HEK293 (cell line): Measurements from ENCODE around the gene DDC.
A peak's percentile ranks its signal among the peaks of the same experiment; 100 is the strongest.

Source experiments
- CTCF ChIA-PET: fragments of 350-600 bp; formaldehyde crosslinking; extraction: SDS; loops from one replicate; lab custom pipeline; 2021; ENCODE audit warnings: antibody characterized with exemption; lab: Yijun Ruan, JAX
- POLR2A ChIA-PET: fragments of 300-600 bp; formaldehyde crosslinking; extraction: SDS; loops from one replicate; lab custom pipeline; 2020; ENCODE audit warnings: antibody characterized with exemption, inconsistent platforms; lab: Yijun Ruan, JAX
- H3K27ac ChIP-seq: fragments of 200-500 bp; sonication (Bioruptor generic); 2 replicates; pipeline ENCODE4 v1.5.1; 2014; ENCODE audit warnings: low read depth, low read length, control low read depth, inconsistent platforms; ENCODE audit errors: extremely low read depth
- H3K36me3 ChIP-seq, 2 experiments: fragments of 200-500 bp in 1 of 2; sonication (Bioruptor generic) in 1 of 2; 1 replicate in 1 of 2; 2 replicates in 1 of 2; pipeline ENCODE4 v1.5.1; 2014 to 2017; ENCODE audit warnings: inconsistent platforms in 2 of 2, low read length in 2 of 2; ENCODE audit not compliant: control insufficient read depth in 2 of 2, insufficient read depth in 1 of 2
- H3K4me1 ChIP-seq: fragments of 200-500 bp; sonication (Bioruptor generic); 2 replicates; pipeline ENCODE4 v1.5.1; 2014; ENCODE audit warnings: mild to moderate bottlenecking, low read length, inconsistent platforms; ENCODE audit not compliant: control insufficient read depth, insufficient read depth
- H3K4me3 ChIP-seq: 2 replicates; pipeline ENCODE4 v1.5.1; 2011; ENCODE audit warnings: low read depth, mild to moderate bottlenecking, control low read depth, low read length, moderate library complexity
- H3K9me3 ChIP-seq: fragments of 200-500 bp; sonication (Bioruptor generic); 2 replicates; pipeline ENCODE4 v1.5.1; 2014; ENCODE audit warnings: low read depth, low read length, inconsistent platforms; ENCODE audit not compliant: control insufficient read depth, insufficient read depth
- KLF16 ChIP-seq: fragments of 450-650 bp; formaldehyde crosslinking; IDR thresholded peaks from 2 replicates; pipeline ENCODE4 v1.5.1; 2017; ENCODE audit warnings: missing biosample characterization, missing genetic modification characterization
- KLF8 ChIP-seq: fragments of 450-650 bp; formaldehyde crosslinking; IDR thresholded peaks from 2 replicates; pipeline ENCODE4 v1.5.1; 2016; ENCODE audit warnings: missing biosample characterization, missing genetic modification characterization
- PATZ1 ChIP-seq: fragments of 450-650 bp; formaldehyde crosslinking; IDR thresholded peaks from 2 replicates; pipeline ENCODE4 v1.5.1; 2016; ENCODE audit warnings: missing biosample characterization, missing genetic modification characterization
- SETDB1 ChIP-seq: IDR thresholded peaks from one replicate; pipeline ENCODE4 v1.6.1; 2017; ENCODE audit warnings: mild to moderate bottlenecking, low read length, moderate library complexity, mixed read lengths; ENCODE audit not compliant: insufficient read length
- ZBTB1 ChIP-seq: fragments of 450-650 bp; formaldehyde crosslinking; IDR thresholded peaks from 2 replicates; pipeline ENCODE4 v1.5.1; 2016; ENCODE audit warnings: missing biosample characterization, missing genetic modification characterization
- ZBTB8A ChIP-seq: fragments of 450-650 bp; formaldehyde crosslinking; IDR thresholded peaks from 2 replicates; pipeline ENCODE4 v1.5.1; 2016; ENCODE audit warnings: missing biosample characterization, missing genetic modification characterization
- ZFP41 ChIP-seq: fragments of 450-650 bp; formaldehyde crosslinking; IDR thresholded peaks from 2 replicates; pipeline ENCODE4 v1.5.1; 2016; ENCODE audit warnings: missing biosample characterization, missing genetic modification characterization, borderline replicate concordance
- ZNF18 ChIP-seq: fragments of 450-650 bp; formaldehyde crosslinking; IDR thresholded peaks from 2 replicates; pipeline ENCODE4 v1.5.1; 2016; ENCODE audit warnings: missing biosample characterization, missing genetic modification characterization
- ZNF23 ChIP-seq: fragments of 450-650 bp; formaldehyde crosslinking; IDR thresholded peaks from 2 replicates; pipeline ENCODE4 v1.5.1; 2016; ENCODE audit warnings: missing biosample characterization, missing genetic modification characterization, borderline replicate concordance
- ZNF24 ChIP-seq: fragments of 450-650 bp; formaldehyde crosslinking; IDR thresholded peaks from 2 replicates; pipeline ENCODE4 v1.5.1; 2016; ENCODE audit warnings: missing biosample characterization, missing genetic modification characterization
- ZNF280D ChIP-seq: fragments of 450-650 bp; formaldehyde crosslinking; IDR thresholded peaks from 2 replicates; pipeline ENCODE4 v1.5.1; 2016; ENCODE audit warnings: missing biosample characterization, missing genetic modification characterization
- ZNF292 ChIP-seq: fragments of 450-650 bp; formaldehyde crosslinking; IDR thresholded peaks from 2 replicates; pipeline ENCODE4 v1.5.1; 2016; ENCODE audit warnings: low read depth, missing biosample characterization, missing genetic modification characterization, borderline replicate concordance
- ZNF416 ChIP-seq: fragments of 450-650 bp; formaldehyde crosslinking; IDR thresholded peaks from 2 replicates; pipeline ENCODE4 v1.5.1; 2016; ENCODE audit warnings: missing biosample characterization, missing genetic modification characterization
- ZNF426 ChIP-seq: fragments of 450-650 bp; formaldehyde crosslinking; IDR thresholded peaks from 2 replicates; pipeline ENCODE4 v1.5.1; 2017; ENCODE audit warnings: missing biosample characterization, missing genetic modification characterization, mild to moderate bottlenecking, inconsistent platforms, moderate library complexity
- ZNF518A ChIP-seq: fragments of 450-650 bp; formaldehyde crosslinking; conservative IDR thresholded peaks from 2 replicates; pipeline ENCODE4 v1.5.1; 2016; ENCODE audit warnings: low read depth, missing biosample characterization, missing genetic modification characterization
- ZNF596 ChIP-seq: fragments of 450-650 bp; IDR thresholded peaks from 2 replicates; pipeline ENCODE4 v1.5.0; 2018; ENCODE audit warnings: missing biosample characterization, mild to moderate bottlenecking, missing genetic modification characterization, moderate library complexity
- ZNF639 ChIP-seq: fragments of 450-650 bp; formaldehyde crosslinking; IDR thresholded peaks from 2 replicates; pipeline ENCODE4 v1.5.1; 2016; ENCODE audit warnings: missing biosample characterization, missing genetic modification characterization
- ZNF660 ChIP-seq: fragments of 450-650 bp; IDR thresholded peaks from 2 replicates; pipeline ENCODE4 v1.5.1; 2018; ENCODE audit warnings: missing biosample characterization, mild to moderate bottlenecking, missing genetic modification characterization
- ZNF670 ChIP-seq: fragments of 450-650 bp; formaldehyde crosslinking; IDR thresholded peaks from 2 replicates; pipeline ENCODE4 v1.5.1; 2016; ENCODE audit warnings: missing biosample characterization, missing genetic modification characterization, low read depth

The DDC gene

GRCh38 chr7:50454968-50455367 is 110.2 kb downstream of the DDC start:
- no peaks in the 10 kb centered on the region for H3K9me3 ChIP-seq
- H3K27ac ChIP-seq = no peak overlapping the region
- H3K4me1 ChIP-seq = no peaks in the 10 kb centered on the region
- no peak overlapping the region for H3K4me3 ChIP-seq
- H3K36me3 ChIP-seq = no peaks in the 10 kb centered on the region
- TF ChIP-seq ZNF660 (tag by site-specific recombination) (no peak), ZNF23 (tag by site-specific recombination) (no peak)
- POLR2A ChIA-PET = no interaction called here
- CTCF ChIA-PET = interaction anchor here (4.4 kb wide), 1 partner anchor 13 kb away, joined by 18 read pairs; no protein-coding TSS in a partner anchor

GRCh38 chr7:50450590-50451032 is 114.6 kb downstream of the DDC start:
- Histone ChIP-seq H3K36me3 (peaks cover 11 to 20% of the 10 kb centered on the region in 2 experiments; a peak in 2 of 3 replicates), H3K27ac (peak overlapping the region; percentile 78), H3K4me3 (peak overlapping the region; percentile 95), H3K9me3 (no peaks in the 10 kb centered on the region), H3K4me1 (peaks cover 12% of the 10 kb centered on the region)
- ChIA-PET POLR2A (no interaction called here), CTCF (no interaction called here)
- TF ChIP-seq ZNF280D (no peak), ZBTB8A (tag by site-specific recombination) (no peak), KLF8 (tag by site-specific recombination) (no peak), SETDB1 (no peak), ZNF24 (tag by site-specific recombination) (no peak), ZNF670 (tag by site-specific recombination) (no peak), ZNF292 (no peak), ZFP41 (tag by site-specific recombination) (no peak), ZNF596 (no peak), KLF16 (tag by site-specific recombination) (no peak), PATZ1 (tag by site-specific recombination) (no peak), ZBTB1 (tag by site-specific recombination) (no peak), ZNF18 (tag by site-specific recombination) (no peak), ZNF639 (tag by site-specific recombination) (no peak), ZNF518A (tag by site-specific recombination) (no peak), ZNF416 (tag by site-specific recombination) (no peak), ZNF426 (no peak)
